H1 (cell line): ENCODE measurements around the gene PRR19.

Experiments used
- CBX8 ChIP-seq: fragments of 300-800, 300-1000 bp; sonication (generic); IDR thresholded peaks from 2 replicates; pipeline ENCODE4 v1.7.1; 2016; ENCODE audit warnings: low read depth, low read length, borderline replicate concordance
- CTCF ChIP-seq, 3 experiments: IDR thresholded peaks; 1 replicate in 2 of 3; 2 replicates in 1 of 3; pipeline versions ENCODE4 v1.5.1 to v1.6.1; 2011; ENCODE audit warnings: low read length in 3 of 3, mild to moderate bottlenecking in 3 of 3, inconsistent platforms in 2 of 3, low read depth in 1 of 3, moderate library complexity in 1 of 3; ENCODE audit not compliant: insufficient read depth in 1 of 3; ENCODE audit errors: control extremely low read depth in 1 of 3
- EP300 ChIP-seq, 2 experiments: IDR thresholded peaks; 1 replicate in 1 of 2; 2 replicates in 1 of 2; pipeline ENCODE4 v1.6.1; 2011 to 2012; ENCODE audit warnings: low read depth in 2 of 2, low read length in 2 of 2, mild to moderate bottlenecking in 2 of 2, borderline replicate concordance in 1 of 2, inconsistent platforms in 1 of 2, moderate library complexity in 1 of 2
- EZH2 ChIP-seq: fragments of 200-600 bp; sonication (generic); IDR thresholded peaks from 2 replicates; pipeline ENCODE4 v1.7.1; 2012; ENCODE audit warnings: low read depth, mild to moderate bottlenecking, moderate library complexity, low read length, inconsistent platforms; ENCODE audit not compliant: severe bottlenecking
- GTF2F1 ChIP-seq: IDR thresholded peaks from 2 replicates; pipeline ENCODE4 v1.6.1; 2012; ENCODE audit warnings: low read depth, low read length, improper control_type of control experiment, borderline replicate concordance
- NANOG ChIP-seq: IDR thresholded peaks from 2 replicates; pipeline ENCODE4 v1.6.1; 2011; ENCODE audit warnings: low read length, low read depth, mild to moderate bottlenecking, inconsistent platforms; ENCODE audit not compliant: insufficient read depth, poor library complexity, severe bottlenecking
- NRF1 ChIP-seq: IDR thresholded peaks from 2 replicates; pipeline ENCODE4 v1.6.1; 2011; ENCODE audit warnings: mild to moderate bottlenecking, low read depth, low read length, improper control_type of control experiment

GRCh38 chr19:42271861-42272534 is 29.9 kb upstream of the PRR19 start:
- TF ChIP-seq NRF1 (no peak), EZH2 (no peak), CTCF (IDR thresholded peaks at IDR 0.05; ENCODE audit: control extremely low read depth in 1 of 3, insufficient read depth in 1 of 3, low read depth in 1 of 3, low read length in 3 of 3) (no peak), NANOG (no peak), GTF2F1 (no peak), CBX8 (no peak), EP300 (IDR thresholded peaks at IDR 0.05; ENCODE audit: borderline replicate concordance in 1 of 2, low read depth in 2 of 2, low read length in 2 of 2) (no peak)
